Measurements from ENCODE around the gene C1QTNF1.

DNA sequence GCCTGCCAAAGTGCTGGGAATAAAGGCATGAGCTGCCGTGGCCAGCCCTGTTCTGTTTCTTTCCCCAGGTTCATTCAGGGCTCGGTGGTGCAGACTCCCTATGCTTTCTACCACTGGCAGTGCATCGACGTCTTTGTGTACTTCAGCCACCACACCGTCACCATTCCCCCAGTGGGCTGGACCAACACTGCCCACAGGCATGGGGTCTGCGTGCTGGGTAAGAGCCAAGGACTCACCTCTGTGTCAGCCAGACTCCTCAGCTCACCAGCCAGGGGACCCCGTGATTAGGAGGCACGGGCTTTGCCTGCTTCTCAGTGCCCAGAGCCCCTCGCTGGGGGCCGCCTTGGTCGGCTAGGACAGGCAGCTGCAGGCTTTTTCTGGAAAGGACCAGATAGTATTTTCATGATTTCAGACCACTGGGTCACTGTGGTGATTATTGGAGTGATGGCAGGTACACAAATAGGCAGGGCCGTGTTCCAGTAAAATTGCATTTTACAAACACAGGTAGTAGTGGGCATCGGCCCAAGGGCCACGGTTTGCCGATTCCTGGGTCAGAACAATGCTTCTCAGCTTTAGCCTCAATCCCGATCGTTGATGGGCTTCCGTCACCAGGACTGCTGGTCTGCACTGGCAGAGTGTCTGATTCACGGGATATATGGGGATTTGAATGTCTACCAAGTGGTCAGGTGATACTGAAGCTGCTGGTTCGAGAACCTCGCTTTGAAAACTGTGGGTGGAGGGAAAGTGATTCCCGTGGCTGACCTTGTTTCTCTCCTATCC, 55.6 kb downstream of the C1QTNF1 start:
- TF ChIP-seq POLR2A (IDR thresholded peaks at IDR 0.05), result no peak
- TF ChIP-seq, protein P1, sequence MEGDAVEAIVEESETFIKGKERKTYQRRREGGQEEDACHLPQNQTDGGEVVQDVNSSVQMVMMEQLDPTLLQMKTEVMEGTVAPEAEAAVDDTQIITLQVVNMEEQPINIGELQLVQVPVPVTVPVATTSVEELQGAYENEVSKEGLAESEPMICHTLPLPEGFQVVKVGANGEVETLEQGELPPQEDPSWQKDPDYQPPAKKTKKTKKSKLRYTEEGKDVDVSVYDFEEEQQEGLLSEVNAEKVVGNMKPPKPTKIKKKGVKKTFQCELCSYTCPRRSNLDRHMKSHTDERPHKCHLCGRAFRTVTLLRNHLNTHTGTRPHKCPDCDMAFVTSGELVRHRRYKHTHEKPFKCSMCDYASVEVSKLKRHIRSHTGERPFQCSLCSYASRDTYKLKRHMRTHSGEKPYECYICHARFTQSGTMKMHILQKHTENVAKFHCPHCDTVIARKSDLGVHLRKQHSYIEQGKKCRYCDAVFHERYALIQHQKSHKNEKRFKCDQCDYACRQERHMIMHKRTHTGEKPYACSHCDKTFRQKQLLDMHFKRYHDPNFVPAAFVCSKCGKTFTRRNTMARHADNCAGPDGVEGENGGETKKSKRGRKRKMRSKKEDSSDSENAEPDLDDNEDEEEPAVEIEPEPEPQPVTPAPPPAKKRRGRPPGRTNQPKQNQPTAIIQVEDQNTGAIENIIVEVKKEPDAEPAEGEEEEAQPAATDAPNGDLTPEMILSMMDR (IDR thresholded peaks at IDR 0.05), result no peak

All from Peyer's patch (tissue), 4 donors.